Left hindlimb (tissue), 1 donor: ENCODE results near the gene IRF7.

Experiments used
- DNase-seq: peaks from one replicate; pipeline ENCODE4 v3.0.0-alpha.2; 2018

IRF7 gene

GRCh38 chr11:620935-621814, 5.4 kb upstream of the IRF7 start:
- peak; percentile 29 for DNase-seq

- peak; percentile 22 for DNase-seq
Observed at GRCh38 chr11:620201-620600, 4.5 kb upstream of the IRF7 start.

- peak; percentile 23 for DNase-seq
Observed at GRCh38 chr11:619628-620050, 3.9 kb upstream of the IRF7 start.

DNA sequence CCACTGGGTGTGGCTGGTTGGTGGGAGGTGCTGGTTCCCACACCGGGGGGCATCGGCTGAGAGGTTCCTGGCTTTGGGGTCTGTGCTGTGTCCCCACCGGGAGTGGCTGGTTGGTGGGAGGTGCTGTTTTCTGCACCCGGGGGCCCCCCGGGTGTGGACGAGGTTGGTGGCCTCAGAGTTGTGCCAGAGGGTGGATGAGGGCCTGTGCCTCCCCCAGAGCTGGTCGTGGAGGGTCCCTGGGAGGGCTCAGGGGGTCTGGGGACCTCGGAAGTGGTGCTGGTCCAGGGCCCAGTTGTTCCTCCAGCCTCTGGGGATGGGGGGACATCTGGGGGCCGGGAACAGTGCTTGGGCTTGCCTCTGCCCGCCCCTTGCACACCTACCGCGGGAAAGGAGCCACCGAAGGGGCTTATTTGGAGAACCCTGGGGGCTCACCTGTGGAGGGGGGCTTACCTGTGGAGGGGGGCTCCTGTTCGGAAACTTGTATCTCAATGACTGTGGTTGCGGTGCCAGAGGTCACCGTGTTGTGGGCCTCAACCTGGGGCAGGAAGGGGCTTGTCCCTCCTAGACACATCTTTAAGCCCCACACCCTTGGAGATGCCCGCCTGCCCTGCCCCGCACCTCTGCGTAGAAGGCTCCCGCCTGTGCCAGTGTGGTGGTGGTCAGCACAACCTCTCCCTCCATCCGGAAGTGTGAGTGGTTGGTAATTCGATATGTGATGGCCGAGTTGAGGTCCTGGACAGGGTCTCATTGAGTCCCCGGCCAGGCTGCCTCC, 3.3 kb upstream of the IRF7 start:
- peak; percentile 36 for DNase-seq

DNA sequence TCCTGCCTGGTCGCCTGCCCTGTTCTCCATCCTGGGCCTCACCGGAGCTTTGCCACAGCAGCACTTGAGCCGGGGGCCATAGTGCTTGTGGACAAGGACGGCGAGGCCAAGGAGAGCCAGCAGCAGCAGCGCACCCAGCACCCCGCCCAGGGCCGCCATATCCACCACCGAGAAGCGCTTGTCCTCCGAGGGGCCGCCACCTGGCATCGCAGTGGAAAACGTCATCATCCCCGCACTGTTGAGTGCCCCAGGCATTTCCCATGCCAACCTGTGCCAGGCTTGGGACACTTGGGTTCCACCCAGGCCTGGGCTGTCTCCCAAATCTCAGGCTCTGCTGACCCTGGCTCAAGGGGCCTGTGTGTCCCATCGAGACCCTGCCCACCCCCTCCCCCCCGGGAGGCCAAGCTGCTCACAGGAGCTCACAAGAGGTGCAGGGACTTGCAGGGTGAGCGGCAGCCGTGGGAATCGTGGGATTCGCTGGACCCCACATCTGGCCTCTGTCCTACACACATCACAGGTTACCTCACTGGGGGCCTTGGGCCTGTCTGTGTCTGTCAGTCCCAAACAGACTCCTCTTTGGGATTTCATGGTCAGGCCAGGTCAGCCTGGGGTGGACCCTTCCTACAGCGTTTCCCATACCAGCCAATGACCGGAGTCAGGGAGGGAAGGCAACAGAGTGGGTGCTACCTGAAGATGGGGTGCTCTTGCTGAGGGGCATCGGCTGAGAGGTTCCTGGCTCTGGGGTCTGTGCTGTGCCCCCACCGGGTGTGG, 2.3 kb upstream of the IRF7 start:
- peak; percentile 40 for DNase-seq

DNA sequence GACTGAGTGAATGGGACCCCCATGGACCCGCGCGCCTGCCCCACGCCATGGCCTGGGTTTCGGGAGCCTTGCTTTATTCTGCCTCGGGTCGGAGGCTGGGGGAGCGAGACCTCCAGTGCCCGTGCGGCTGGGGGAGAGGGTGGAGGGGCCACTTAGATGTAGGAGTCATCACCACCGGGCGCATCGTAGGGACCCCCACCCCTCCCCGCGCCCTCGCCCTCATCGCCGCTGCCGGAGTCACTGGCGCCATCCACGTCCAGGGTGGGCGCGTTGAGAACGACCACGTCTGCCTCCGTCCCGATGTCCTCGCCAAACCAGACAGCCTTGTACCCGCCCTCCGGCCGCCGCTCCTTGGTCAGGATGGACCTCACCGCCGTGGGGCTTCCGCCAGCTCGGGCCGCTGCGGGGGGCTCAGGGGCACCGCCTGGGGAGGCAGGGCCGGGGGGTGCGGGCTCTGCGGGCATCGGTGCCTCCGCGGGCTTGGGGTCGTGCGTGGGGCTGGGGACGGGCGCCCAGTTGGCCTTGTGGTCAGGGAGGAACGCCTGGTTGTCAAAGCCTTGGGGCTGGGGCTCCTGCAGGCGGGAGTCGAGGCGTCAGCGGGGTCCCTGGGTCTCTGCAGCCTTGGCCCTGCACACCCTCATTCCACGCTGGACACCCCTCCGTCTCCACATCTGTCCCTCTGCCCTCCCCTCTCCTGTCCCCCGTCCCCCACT, 1.6 kb upstream of the IRF7 start:
- DNase-seq, result no peak

- no peak for DNase-seq
Observed at GRCh38 chr11:616320-617198, 809 bp upstream of the IRF7 start.

GRCh38 chr11:614623-615503, 887 bp downstream of the IRF7 start:
- DNase-seq, result no peak

DNA sequence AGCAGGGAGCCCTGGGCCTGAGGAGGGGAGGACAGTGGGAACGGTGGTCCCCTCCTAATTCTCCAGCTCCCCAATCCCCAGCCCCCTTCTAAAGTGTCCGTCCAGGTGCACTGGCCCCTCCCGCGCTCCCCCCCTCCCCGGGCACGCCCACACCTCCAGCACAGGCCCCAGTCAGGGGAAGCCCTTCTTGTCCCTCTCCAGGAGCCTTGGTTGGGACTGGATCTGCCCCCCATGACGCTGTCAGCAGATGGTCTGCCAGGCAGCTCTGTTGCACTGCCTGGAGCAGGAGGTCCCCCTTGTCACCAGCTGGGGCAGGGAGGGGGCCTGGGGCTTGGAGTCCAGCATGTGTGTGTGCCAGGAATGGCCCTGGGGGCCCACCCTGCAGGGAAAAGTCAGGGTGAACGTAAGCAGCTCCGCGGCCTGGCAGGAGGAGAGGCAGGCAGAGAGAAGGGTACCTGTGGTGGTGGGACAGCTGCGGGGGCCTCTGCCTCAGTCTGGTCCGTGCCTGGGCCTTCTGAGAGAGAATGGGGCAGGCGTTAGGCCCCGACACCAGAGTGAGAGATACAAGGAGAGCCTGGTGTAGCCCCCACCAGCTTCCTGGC, 1.6 kb downstream of the IRF7 start:
- no peak for DNase-seq

- DNase-seq, result peak; percentile 73
Observed at GRCh38 chr11:613369-613968, 2.3 kb downstream of the IRF7 start.

DNA sequence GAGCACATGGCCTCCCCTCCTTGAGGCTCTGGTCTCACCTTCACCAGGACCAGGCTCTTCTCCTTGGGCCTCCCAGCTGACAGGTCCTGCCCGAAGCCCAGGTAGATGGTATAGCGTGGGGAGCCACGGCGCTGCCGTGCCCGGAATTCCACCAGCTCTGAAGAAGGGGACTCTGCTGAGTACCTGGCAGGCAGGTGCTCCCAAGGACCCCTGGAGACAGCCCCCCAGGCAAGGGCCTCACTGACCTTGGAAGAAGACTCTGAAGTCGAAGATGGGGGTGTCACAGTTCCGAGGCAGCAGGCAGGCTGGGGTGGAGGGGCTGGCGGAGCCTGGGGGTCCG, 2.8 kb downstream of the IRF7 start:
- no peak for DNase-seq

DNA sequence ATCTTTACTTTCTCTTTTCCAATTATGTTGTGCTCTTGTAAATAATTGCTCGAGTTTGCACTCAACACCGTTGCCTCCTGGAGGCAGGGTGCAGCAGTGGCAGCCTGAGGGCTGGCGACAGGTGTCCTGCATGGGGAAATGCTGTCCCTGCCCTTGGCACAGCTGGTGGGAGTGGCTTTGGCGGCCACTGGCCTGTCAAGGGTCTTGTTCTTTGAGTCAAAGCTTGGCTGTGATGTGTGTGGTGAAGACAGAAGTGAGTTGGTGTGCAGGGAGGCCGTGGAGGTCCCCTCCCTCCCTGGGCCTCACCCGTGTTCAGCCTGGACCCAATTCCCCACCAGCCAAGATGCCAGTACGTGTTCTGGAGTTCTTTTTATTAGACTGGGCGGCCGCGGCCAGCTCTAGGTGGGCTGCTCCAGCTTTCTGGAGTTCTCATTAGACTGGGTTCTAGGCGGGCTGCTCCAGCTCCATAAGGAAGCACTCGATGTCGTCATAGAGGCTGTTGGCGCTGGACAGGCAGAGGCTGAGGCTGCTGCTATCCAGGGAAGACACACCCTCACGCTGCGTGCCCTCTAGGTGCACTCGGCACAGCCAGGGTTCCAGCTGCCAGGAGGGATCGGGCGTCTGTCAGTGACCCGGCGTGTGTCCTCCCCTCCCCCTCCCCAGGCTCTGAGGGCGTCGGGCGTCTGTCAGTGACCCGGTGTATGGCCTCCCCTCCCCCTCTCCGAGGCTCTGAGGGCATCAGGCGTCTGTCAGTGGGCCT, 3.4 kb downstream of the IRF7 start:
- peak; percentile 68 for DNase-seq

DNA sequence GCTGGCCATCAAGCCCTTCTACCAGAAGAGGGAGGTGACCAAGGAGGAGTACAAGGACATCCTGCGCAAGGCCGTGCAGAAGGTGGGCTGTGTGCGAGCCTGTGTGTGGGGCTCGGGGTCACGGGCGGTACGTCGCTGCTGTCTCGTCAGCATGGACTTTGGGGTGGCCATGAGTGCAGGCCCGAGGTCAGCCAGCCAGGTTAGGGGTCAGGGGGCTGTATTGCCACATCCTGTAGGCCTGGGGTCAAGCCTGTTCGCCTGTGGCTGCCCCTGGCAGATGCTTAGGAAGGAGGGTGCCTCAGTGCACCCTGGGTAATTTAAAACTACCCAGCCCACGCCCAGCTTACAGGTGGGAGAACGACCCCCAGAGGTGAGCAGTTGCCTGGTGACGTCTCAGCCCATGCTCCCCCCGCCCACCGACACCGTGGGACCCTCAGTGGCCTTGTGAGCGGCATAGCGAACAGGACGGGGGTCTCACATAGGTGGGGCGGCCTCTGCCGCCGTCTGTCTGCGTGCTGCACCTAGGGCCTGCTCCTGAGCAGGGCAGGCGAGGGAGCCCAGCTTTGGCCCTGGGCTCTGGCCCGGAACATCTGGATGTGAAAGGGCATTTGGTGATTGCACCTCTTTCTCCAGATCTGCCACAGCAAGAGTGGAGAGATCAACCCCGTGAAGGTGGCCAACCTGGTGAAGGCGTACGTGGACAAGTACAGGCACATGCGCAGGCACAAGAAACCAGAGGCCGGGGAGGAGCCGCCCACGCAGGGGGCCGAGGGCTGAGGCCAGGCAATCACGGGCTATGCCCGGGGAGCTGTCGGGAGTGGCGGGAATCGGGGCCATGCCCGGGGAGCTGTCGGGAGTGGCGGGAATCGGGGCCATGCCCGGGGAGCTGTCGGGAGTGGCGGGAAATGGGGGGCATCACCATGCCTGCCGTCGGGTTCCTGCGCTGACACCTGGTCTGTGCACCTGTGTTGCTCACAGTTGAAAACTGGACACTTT, 4.5 kb downstream of the IRF7 start:
- DNase-seq, result no peak

- DNase-seq, result no peak
Observed at GRCh38 chr11:610146-610801, 5.5 kb downstream of the IRF7 start.

GRCh38 chr11:609341-609811, 6.4 kb downstream of the IRF7 start:
- DNase-seq, result no peak

DNA sequence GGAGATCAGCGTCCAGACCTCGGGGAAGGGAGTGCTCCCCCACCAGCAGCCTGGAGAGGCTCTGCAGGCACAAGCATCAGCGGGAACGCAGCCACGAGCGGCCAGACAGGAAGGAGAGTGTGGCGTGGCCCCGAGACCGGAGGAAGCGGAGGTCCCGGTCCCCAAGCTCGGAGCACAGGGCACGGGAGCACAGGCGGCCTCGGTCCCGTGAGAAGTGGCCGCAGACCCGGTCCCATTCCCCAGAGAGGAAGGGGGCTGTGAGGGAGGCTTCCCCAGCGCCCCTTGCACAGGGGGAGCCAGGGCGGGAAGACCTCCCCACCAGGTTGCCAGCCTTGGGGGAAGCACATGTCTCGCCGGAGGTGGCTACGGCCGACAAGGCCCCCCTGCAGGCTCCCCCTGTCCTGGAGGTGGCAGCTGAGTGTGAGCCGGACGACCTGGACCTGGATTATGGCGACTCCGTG, 6.9 kb downstream of the IRF7 start:
- DNase-seq, result no peak
